ENCODE results near the gene ATG14.

DNA sequence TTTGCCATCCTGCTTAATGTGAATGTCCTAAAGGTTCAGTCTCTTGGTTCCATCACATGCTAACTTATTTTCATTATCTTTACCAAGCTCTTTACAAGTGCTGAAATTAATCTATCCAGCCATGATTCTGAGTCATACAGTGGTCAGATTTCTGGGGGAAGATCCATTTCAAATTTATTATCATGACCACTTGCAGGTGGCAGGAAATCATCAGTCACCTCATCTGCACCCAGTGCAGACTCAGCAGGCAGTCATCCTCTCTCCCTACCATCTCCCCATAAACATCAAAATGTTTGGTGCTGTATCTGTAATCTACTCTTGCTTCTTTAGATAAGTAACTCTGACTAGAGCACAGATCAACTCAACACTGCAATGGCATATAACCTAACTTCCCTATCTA is 23.5 kb downstream of the ATG14 start:
- TF ChIP-seq, protein P1, sequence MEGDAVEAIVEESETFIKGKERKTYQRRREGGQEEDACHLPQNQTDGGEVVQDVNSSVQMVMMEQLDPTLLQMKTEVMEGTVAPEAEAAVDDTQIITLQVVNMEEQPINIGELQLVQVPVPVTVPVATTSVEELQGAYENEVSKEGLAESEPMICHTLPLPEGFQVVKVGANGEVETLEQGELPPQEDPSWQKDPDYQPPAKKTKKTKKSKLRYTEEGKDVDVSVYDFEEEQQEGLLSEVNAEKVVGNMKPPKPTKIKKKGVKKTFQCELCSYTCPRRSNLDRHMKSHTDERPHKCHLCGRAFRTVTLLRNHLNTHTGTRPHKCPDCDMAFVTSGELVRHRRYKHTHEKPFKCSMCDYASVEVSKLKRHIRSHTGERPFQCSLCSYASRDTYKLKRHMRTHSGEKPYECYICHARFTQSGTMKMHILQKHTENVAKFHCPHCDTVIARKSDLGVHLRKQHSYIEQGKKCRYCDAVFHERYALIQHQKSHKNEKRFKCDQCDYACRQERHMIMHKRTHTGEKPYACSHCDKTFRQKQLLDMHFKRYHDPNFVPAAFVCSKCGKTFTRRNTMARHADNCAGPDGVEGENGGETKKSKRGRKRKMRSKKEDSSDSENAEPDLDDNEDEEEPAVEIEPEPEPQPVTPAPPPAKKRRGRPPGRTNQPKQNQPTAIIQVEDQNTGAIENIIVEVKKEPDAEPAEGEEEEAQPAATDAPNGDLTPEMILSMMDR (IDR thresholded peaks at IDR 0.05) = no peak
- no peak for TF ChIP-seq POLR2A (IDR thresholded peaks at IDR 0.05)
